Measurements from ENCODE around the gene RIGI.
"Not testable (repeated sequence)": the region's sequence is repeated elsewhere in the genome, so short reads cannot be mapped to it uniquely, and the experiment has no call there.

RIGI gene

GRCh38 chr9:32526707-32527048, 682 bp upstream of the RIGI start:
- DNase-seq (ENCODE audit: low read depth in 2 of 2), result no peak

GRCh38 chr9:32525709-32526030, 326 bp downstream of the RIGI start:
- DNase-seq (ENCODE audit: low read depth in 2 of 2), result no peak

GRCh38 chr9:32524892-32525708, 896 bp downstream of the RIGI start:
- no peak for DNase-seq (ENCODE audit: low read depth in 2 of 2)

GRCh38 chr9:32524558-32524891, 1.5 kb downstream of the RIGI start:
- DNase-seq (ENCODE audit: low read depth in 2 of 2), result not testable (repeated sequence)

- no peak for DNase-seq (ENCODE audit: low read depth in 2 of 2)
Measured at GRCh38 chr9:32523910-32524309, 2.1 kb downstream of the RIGI start.

GRCh38 chr9:32518276-32518675, 7.7 kb downstream of the RIGI start:
- DNase-seq (ENCODE audit: low read depth in 2 of 2), result no peak

- no peak for DNase-seq (ENCODE audit: low read depth in 2 of 2)
Measured at GRCh38 chr9:32516241-32516640, 9.8 kb downstream of the RIGI start.

- DNase-seq (ENCODE audit: low read depth in 2 of 2), result no peak
Measured at GRCh38 chr9:32508728-32509127, 17.3 kb downstream of the RIGI start.

GRCh38 chr9:32503008-32503407, 23.0 kb downstream of the RIGI start:
- DNase-seq (ENCODE audit: low read depth in 2 of 2), result no peak

GRCh38 chr9:32502464-32502863, 23.5 kb downstream of the RIGI start:
- no peak for DNase-seq (ENCODE audit: low read depth in 2 of 2)

- no peak for DNase-seq (ENCODE audit: low read depth in 2 of 2)
Measured at GRCh38 chr9:32501868-32502267, 24.1 kb downstream of the RIGI start.

- no peak for DNase-seq (ENCODE audit: low read depth in 2 of 2)
Measured at GRCh38 chr9:32500768-32501167, 25.2 kb downstream of the RIGI start.

GRCh38 chr9:32497921-32498320, 28.1 kb downstream of the RIGI start:
- no peak for DNase-seq (ENCODE audit: low read depth in 2 of 2)

- DNase-seq (ENCODE audit: low read depth in 2 of 2), result no peak
Measured at GRCh38 chr9:32490601-32491000, 35.4 kb downstream of the RIGI start.

GRCh38 chr9:32487981-32488380, 38.0 kb downstream of the RIGI start:
- DNase-seq (ENCODE audit: low read depth in 2 of 2), result no peak

GRCh38 chr9:32486839-32487562, 39.0 kb downstream of the RIGI start:
- no peak for DNase-seq (ENCODE audit: low read depth in 2 of 2)

GRCh38 chr9:32483343-32483742, 42.7 kb downstream of the RIGI start:
- no peak for DNase-seq (ENCODE audit: low read depth in 2 of 2)
